ENCODE results near the gene AGPAT1.
A peak's percentile ranks its signal among the peaks of the same experiment; 100 is the strongest.

The AGPAT1 gene

GRCh38 chr6:32140420-32141046 lies 35.4 kb downstream of the AGPAT1 start:
- Histone ChIP-seq H3K27ac (no peak overlapping the region), H3K4me3 (no peak overlapping the region), H3K9ac (ENCODE audit: insufficient read length) (no peak overlapping the region), H3K9me3 (ENCODE audit: low read depth, low read length) (no peaks in the 10 kb centered on the region), H3K36me3 (ENCODE audit: insufficient read depth, low read length) (no peaks in the 10 kb centered on the region)
- no peak for DNase-seq (ENCODE audit: low read depth, low spot score)
- no peak for TF ChIP-seq POLR2AphosphoS5 (IDR thresholded peaks at IDR 0.05; ENCODE audit: borderline replicate concordance, low read depth, low read length)
- TF ChIP-seq FOXP2 (optimal IDR thresholded peaks at IDR 0.05; ENCODE audit: control extremely low read depth, extremely low read length, insufficient read depth) = no peak
- TF ChIP-seq EZH2 (IDR thresholded peaks at IDR 0.05) = no peak

GRCh38 chr6:32139590-32139989 lies 36.3 kb downstream of the AGPAT1 start:
- no peak overlapping the region for H3K27ac ChIP-seq
- no peaks in the 10 kb centered on the region for H3K9me3 ChIP-seq (ENCODE audit: low read depth, low read length)
- DNase-seq (ENCODE audit: low read depth, low spot score) = no peak
- no peaks in the 10 kb centered on the region for H3K36me3 ChIP-seq (ENCODE audit: insufficient read depth, low read length)
- H3K4me3 ChIP-seq = no peak overlapping the region
- TF ChIP-seq POLR2AphosphoS5 (IDR thresholded peaks at IDR 0.05; ENCODE audit: borderline replicate concordance, low read depth, low read length) (no peak), FOXP2 (optimal IDR thresholded peaks at IDR 0.05; ENCODE audit: control extremely low read depth, extremely low read length, insufficient read depth) (no peak), EZH2 (IDR thresholded peaks at IDR 0.05) (no peak)
- H3K9ac ChIP-seq (ENCODE audit: insufficient read length) = no peak overlapping the region

GRCh38 chr6:32137454-32137853 lies 38.4 kb downstream of the AGPAT1 start:
- TF ChIP-seq EZH2 (IDR thresholded peaks at IDR 0.05) (no peak), POLR2AphosphoS5 (IDR thresholded peaks at IDR 0.05; ENCODE audit: borderline replicate concordance, low read depth, low read length) (no peak), FOXP2 (optimal IDR thresholded peaks at IDR 0.05; ENCODE audit: control extremely low read depth, extremely low read length, insufficient read depth) (no peak)
- Histone ChIP-seq H3K9me3 (ENCODE audit: low read depth, low read length) (no peaks in the 10 kb centered on the region), H3K4me3 (no peak overlapping the region), H3K36me3 (ENCODE audit: insufficient read depth, low read length) (no peaks in the 10 kb centered on the region), H3K9ac (ENCODE audit: insufficient read length) (no peak overlapping the region), H3K27ac (no peak overlapping the region)
- DNase-seq (ENCODE audit: low read depth, low spot score) = no peak

- H3K9ac ChIP-seq (ENCODE audit: insufficient read length) = no peak overlapping the region
- DNase-seq (ENCODE audit: low read depth, low spot score) = no peak
- no peak overlapping the region for H3K4me3 ChIP-seq
- no peaks in the 10 kb centered on the region for H3K9me3 ChIP-seq (ENCODE audit: low read depth, low read length)
- no peaks in the 10 kb centered on the region for H3K36me3 ChIP-seq (ENCODE audit: insufficient read depth, low read length)
- H3K27ac ChIP-seq = no peak overlapping the region
- TF ChIP-seq FOXP2 (optimal IDR thresholded peaks at IDR 0.05; ENCODE audit: control extremely low read depth, extremely low read length, insufficient read depth) = no peak
Observed at GRCh38 chr6:32133786-32134185, 42.1 kb downstream of the AGPAT1 start.

GRCh38 chr6:32132110-32132509 lies 43.8 kb downstream of the AGPAT1 start:
- DNase-seq (ENCODE audit: low read depth, low spot score) = no peak
- H3K9ac ChIP-seq (ENCODE audit: insufficient read length) = no peak overlapping the region
- no peak overlapping the region for H3K4me3 ChIP-seq
- TF ChIP-seq EZH2 (IDR thresholded peaks at IDR 0.05) (no peak), POLR2AphosphoS5 (IDR thresholded peaks at IDR 0.05; ENCODE audit: borderline replicate concordance, low read depth, low read length) (no peak), FOXP2 (optimal IDR thresholded peaks at IDR 0.05; ENCODE audit: control extremely low read depth, extremely low read length, insufficient read depth) (no peak)
- H3K27ac ChIP-seq = no peak overlapping the region
- H3K9me3 ChIP-seq (ENCODE audit: low read depth, low read length) = no peaks in the 10 kb centered on the region
- H3K36me3 ChIP-seq (ENCODE audit: insufficient read depth, low read length) = no peaks in the 10 kb centered on the region

- Histone ChIP-seq H3K27ac (no peak overlapping the region), H3K9ac (ENCODE audit: insufficient read length) (no peak overlapping the region), H3K9me3 (ENCODE audit: low read depth, low read length) (no peaks in the 10 kb centered on the region), H3K36me3 (ENCODE audit: insufficient read depth, low read length) (peaks cover 1% of the 10 kb centered on the region), H3K4me3 (no peak overlapping the region)
- TF ChIP-seq POLR2AphosphoS5 (IDR thresholded peaks at IDR 0.05; ENCODE audit: borderline replicate concordance, low read depth, low read length) (no peak), FOXP2 (optimal IDR thresholded peaks at IDR 0.05; ENCODE audit: control extremely low read depth, extremely low read length, insufficient read depth) (no peak), EZH2 (IDR thresholded peaks at IDR 0.05) (no peak)
- no peak for DNase-seq (ENCODE audit: low read depth, low spot score)
Observed at GRCh38 chr6:32131439-32131948, 44.4 kb downstream of the AGPAT1 start.

GRCh38 chr6:32129297-32130088 lies 46.4 kb downstream of the AGPAT1 start:
- Histone ChIP-seq H3K9me3 (ENCODE audit: low read depth, low read length) (no peaks in the 10 kb centered on the region), H3K4me3 (peak overlapping the region; percentile 99), H3K27ac (no peak overlapping the region), H3K36me3 (ENCODE audit: insufficient read depth, low read length) (peaks cover 12% of the 10 kb centered on the region), H3K9ac (ENCODE audit: insufficient read length) (peak overlapping the region; percentile 86)
- no peak for TF ChIP-seq FOXP2 (optimal IDR thresholded peaks at IDR 0.05; ENCODE audit: control extremely low read depth, extremely low read length, insufficient read depth)
- TF ChIP-seq EZH2 (IDR thresholded peaks at IDR 0.05) = no peak
- TF ChIP-seq POLR2AphosphoS5 (IDR thresholded peaks at IDR 0.05; ENCODE audit: borderline replicate concordance, low read depth, low read length) = no peak
- no peak for DNase-seq (ENCODE audit: low read depth, low spot score)

- peak overlapping the region; percentile 99 for H3K4me3 ChIP-seq
- no peak for TF ChIP-seq FOXP2 (optimal IDR thresholded peaks at IDR 0.05; ENCODE audit: control extremely low read depth, extremely low read length, insufficient read depth)
- no peak for TF ChIP-seq EZH2 (IDR thresholded peaks at IDR 0.05)
- TF ChIP-seq POLR2AphosphoS5 (IDR thresholded peaks at IDR 0.05; ENCODE audit: borderline replicate concordance, low read depth, low read length) = no peak
- no peaks in the 10 kb centered on the region for H3K9me3 ChIP-seq (ENCODE audit: low read depth, low read length)
- peak overlapping the region; percentile 51; the same call in 1 of the 2 replicates for H3K27ac ChIP-seq
- peak overlapping the region; percentile 86 for H3K9ac ChIP-seq (ENCODE audit: insufficient read length)
- DNase-seq (ENCODE audit: low read depth, low spot score) = no peak
- H3K36me3 ChIP-seq (ENCODE audit: insufficient read depth, low read length) = peaks cover 17% of the 10 kb centered on the region
Observed at GRCh38 chr6:32128751-32129296, 47.1 kb downstream of the AGPAT1 start.
